CD8-positive, alpha-beta memory T cell (primary cell): ENCODE results near the gene HELZ2. TPM values are rescaled to one million over a fixed set of nuclear protein-coding genes. Genes with fewer than 3 reads are reported as not detected.
A peak's percentile ranks its signal among the peaks of the same experiment; 100 is the strongest.

ENCODE experiments used
- CTCF ChIA-PET: fragments of 350-600 bp; sonication (Branson Sonifier 250); formaldehyde crosslinking; loops from one replicate; lab custom pipeline; 2021; ENCODE audit warnings: antibody characterized with exemption; lab: Charles Lee
- POLR2A ChIA-PET: fragments of 350-600 bp; sonication (Branson Sonifier 250); formaldehyde crosslinking; loops from one replicate; lab custom pipeline; 2021; ENCODE audit warnings: antibody characterized with exemption; lab: Charles Lee
- DNase-seq, 5 donors: peaks; one replicate each; pipeline versions ENCODE4 v3.0.0 to v3.0.0-alpha.2; 2020 to 2022; ENCODE audit warnings: mixed read lengths in 1 of 5
- H3K27ac ChIP-seq: one replicate; pipeline ENCODE4 v1.7.0; 2013; ENCODE audit warnings: low read depth, mild to moderate bottlenecking, low read length, moderate library complexity
- H3K27me3 ChIP-seq: 2 replicates; pipeline ENCODE4 v1.7.0; 2013; ENCODE audit warnings: low read length, mild to moderate bottlenecking; ENCODE audit not compliant: insufficient read depth, poor library complexity, severe bottlenecking
- H3K36me3 ChIP-seq: 2 replicates; pipeline ENCODE4 v1.7.0; 2013; ENCODE audit warnings: mild to moderate bottlenecking, low read length, moderate library complexity; ENCODE audit not compliant: insufficient read depth
- H3K4me1 ChIP-seq: 2 replicates; pipeline ENCODE4 v1.7.0; 2013; ENCODE audit warnings: mild to moderate bottlenecking, low read length, moderate library complexity; ENCODE audit not compliant: insufficient read depth
- H3K4me3 ChIP-seq: 2 replicates; pipeline ENCODE4 v1.7.0; 2013; ENCODE audit warnings: mild to moderate bottlenecking, low read length
- H3K9me3 ChIP-seq: 2 replicates; pipeline ENCODE4 v1.7.0; 2013; ENCODE audit warnings: mild to moderate bottlenecking, low read length
- H3K27ac Mint-ChIP-seq, 8 donors: one replicate each; pipeline ENCODE4 v1.8.0; 2020 to 2021; ENCODE audit warnings: mixed read lengths in 8 of 8, mild to moderate bottlenecking in 6 of 8, inconsistent platforms in 3 of 8, moderate library complexity in 3 of 8
- H3K27me3 Mint-ChIP-seq, 2 donors: one replicate each; pipeline ENCODE4 v1.8.0; 2020 to 2021; ENCODE audit warnings: mixed read lengths in 2 of 2, mild to moderate bottlenecking in 1 of 2, moderate library complexity in 1 of 2
- H3K36me3 Mint-ChIP-seq, 3 donors: one replicate each; pipeline ENCODE4 v1.8.0; 2020 to 2021; ENCODE audit warnings: mixed read lengths in 3 of 3, inconsistent platforms in 1 of 3, mild to moderate bottlenecking in 1 of 3
- H3K4me1 Mint-ChIP-seq, 3 donors: one replicate each; pipeline ENCODE4 v1.8.0; 2020 to 2021; ENCODE audit warnings: mixed read lengths in 3 of 3, inconsistent platforms in 1 of 3, mild to moderate bottlenecking in 1 of 3
- H3K4me3 Mint-ChIP-seq, 7 donors: one replicate each; pipeline ENCODE4 v1.8.0; 2020 to 2021; ENCODE audit warnings: mixed read lengths in 7 of 7, mild to moderate bottlenecking in 6 of 7, moderate library complexity in 4 of 7, inconsistent platforms in 2 of 7
- H3K9me3 Mint-ChIP-seq, 5 donors: one replicate each; pipeline ENCODE4 v1.8.0; 2020 to 2022; ENCODE audit warnings: mixed read lengths in 5 of 5, mild to moderate bottlenecking in 3 of 5, moderate library complexity in 2 of 5, inconsistent platforms in 1 of 5
- polyA plus RNA-seq: library from polyadenylated mRNA; unstranded; fragments of 300-500 nt; fragmentation: Illumina TruSeq; gene quantifications from one replicate; pipeline ENCODE4 v1.2.3, GENCODE V29; 2021
- total RNA-seq, 2 experiments: library from RNA; stranded (reverse); gene quantifications; one replicate each; pipeline ENCODE4 v1.2.3, GENCODE V29; 2021

The HELZ2 gene
- total and polyA plus RNA-seq, 3 experiments from 2014 or later = 7.4 to 9.8 (median 8.7) TPM

GRCh38 chr20:63546956-63547724 is 26.9 kb downstream of the HELZ2 start:
- Mint-ChIP-seq H3K4me3 (peak overlapping the region in 1 of 7 donors; percentile 36), H3K27ac (no peak overlapping the region), H3K9me3 (peaks cover 0 to 4% (median 0%) of the 10 kb centered on the region in 5 donors), H3K36me3 (peaks cover 0 to 2% (median 0%) of the 10 kb centered on the region in 3 donors), H3K4me1 (peaks cover 3 to 10% (median 4%) of the 10 kb centered on the region in 3 donors), H3K27me3 (peaks cover 8 to 13% of the 10 kb centered on the region in 2 donors)
- Histone ChIP-seq H3K4me3 (no peak overlapping the region), H3K27ac (no peak overlapping the region), H3K9me3 (no peaks in the 10 kb centered on the region), H3K27me3 (no peaks in the 10 kb centered on the region), H3K36me3 (no peaks in the 10 kb centered on the region), H3K4me1 (peaks cover 4% of the 10 kb centered on the region)
- CTCF ChIA-PET = interaction anchor here (1.0 to 1.2 kb wide), 2 partner anchors 9 to 10 kb away, joined by 3 to 5 read pairs; partner anchors contain the start of gene PTK6
- POLR2A ChIA-PET = no interaction called here
- DNase-seq = no peak

DNA sequence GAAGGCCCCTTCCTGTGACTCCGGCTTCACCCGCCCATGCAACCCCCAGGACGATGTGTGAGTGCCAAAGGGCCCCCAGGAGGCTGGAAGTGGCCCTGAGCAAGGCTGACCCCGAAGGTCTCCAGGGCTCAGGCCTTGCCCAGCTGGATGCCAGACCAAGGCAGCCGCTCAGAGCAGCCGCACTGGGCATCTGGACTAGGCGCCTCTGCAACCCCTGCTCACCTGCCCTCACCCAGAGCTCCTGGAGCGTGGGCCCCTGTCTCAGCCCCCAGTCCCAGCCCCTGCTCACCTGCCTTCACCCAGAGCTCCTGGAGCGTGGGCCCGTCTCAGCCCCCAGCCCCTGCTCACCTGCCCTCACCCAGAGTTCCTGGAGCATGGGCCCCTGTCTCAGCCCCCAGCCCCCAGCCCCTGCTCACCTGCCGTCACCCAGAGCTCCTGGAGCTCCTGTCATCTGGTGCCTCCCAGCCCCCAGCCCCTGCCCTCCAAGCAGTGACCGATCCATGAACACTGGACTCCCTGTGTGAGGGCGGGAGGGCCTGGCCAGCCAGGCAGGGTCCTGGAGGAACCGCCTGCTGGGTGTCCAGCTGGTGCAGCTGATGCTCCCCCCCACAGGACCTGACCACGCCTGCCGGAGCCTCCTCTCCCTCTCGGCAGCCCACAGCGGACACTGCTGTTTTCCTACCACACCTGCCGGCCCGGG is 27.6 kb downstream of the HELZ2 start:
- Mint-ChIP-seq H3K9me3 (peaks cover 0 to 4% (median 0%) of the 10 kb centered on the region in 5 donors), H3K27ac (no peak overlapping the region), H3K27me3 (peaks cover 8 to 13% of the 10 kb centered on the region in 2 donors), H3K4me3 (no peak overlapping the region), H3K4me1 (peaks cover 3 to 9% (median 4%) of the 10 kb centered on the region in 3 donors), H3K36me3 (peaks cover 0 to 2% (median 0%) of the 10 kb centered on the region in 3 donors)
- Histone ChIP-seq H3K9me3 (no peaks in the 10 kb centered on the region), H3K4me1 (no peaks in the 10 kb centered on the region), H3K36me3 (no peaks in the 10 kb centered on the region), H3K4me3 (no peak overlapping the region), H3K27ac (no peak overlapping the region), H3K27me3 (no peaks in the 10 kb centered on the region)
- ChIA-PET CTCF (interaction anchor here (1.2 kb wide), 1 partner anchor 9 kb away, joined by 5 read pairs; the partner anchor contains the start of gene PTK6), POLR2A (no interaction called here)
- DNase-seq = no peak

- no peaks in the 10 kb centered on the region for H3K4me1 ChIP-seq
- H3K27ac Mint-ChIP-seq = no peak overlapping the region
Observed at GRCh38 chr20:63545814-63546213, 28.2 kb downstream of the HELZ2 start.

GRCh38 chr20:63544958-63545516 is 29.0 kb downstream of the HELZ2 start:
- H3K36me3 ChIP-seq = no peaks in the 10 kb centered on the region
- no peaks in the 10 kb centered on the region for H3K27me3 ChIP-seq
- no peak overlapping the region for H3K27ac Mint-ChIP-seq
- ChIA-PET POLR2A (no interaction called here), CTCF (no interaction called here)
- H3K27ac ChIP-seq = no peak overlapping the region
- no peak for DNase-seq
- no peaks in the 10 kb centered on the region for H3K9me3 ChIP-seq
- peaks cover 0 to 4% (median 0%) of the 10 kb centered on the region in 5 donors for H3K9me3 Mint-ChIP-seq
- peaks cover 0 to 2% (median 0%) of the 10 kb centered on the region in 3 donors for H3K36me3 Mint-ChIP-seq
- H3K4me1 ChIP-seq = no peaks in the 10 kb centered on the region
- peaks cover 6 to 7% of the 10 kb centered on the region in 2 donors for H3K27me3 Mint-ChIP-seq
- no peak overlapping the region for H3K4me3 Mint-ChIP-seq
- no peak overlapping the region for H3K4me3 ChIP-seq
- H3K4me1 Mint-ChIP-seq = peaks cover 0 to 4% (median 0%) of the 10 kb centered on the region in 3 donors

More at GRCh38 chr20:63545814-63546213, 28.2 kb downstream of the HELZ2 start:
- H3K27me3 ChIP-seq = no peaks in the 10 kb centered on the region
- no peak for DNase-seq
- peaks cover 0 to 2% (median 0%) of the 10 kb centered on the region in 3 donors for H3K36me3 Mint-ChIP-seq
- no peaks in the 10 kb centered on the region for H3K9me3 ChIP-seq
- H3K4me3 ChIP-seq = no peak overlapping the region
- POLR2A ChIA-PET = no interaction called here
- no peak overlapping the region for H3K4me3 Mint-ChIP-seq
- no peaks in the 10 kb centered on the region for H3K36me3 ChIP-seq
- CTCF ChIA-PET = interaction anchor here (1.2 kb wide), 1 partner anchor 9 kb away, joined by 5 read pairs; the partner anchor contains the start of gene PTK6
- H3K9me3 Mint-ChIP-seq = peaks cover 0 to 4% (median 0%) of the 10 kb centered on the region in 5 donors
- H3K27ac ChIP-seq = no peak overlapping the region
- peaks cover 8% of the 10 kb centered on the region in 2 donors for H3K27me3 Mint-ChIP-seq
- H3K4me1 Mint-ChIP-seq = peaks cover 0 to 4% (median under 1%) of the 10 kb centered on the region in 3 donors

- Mint-ChIP-seq H3K27me3 (peaks cover 3 to 4% of the 10 kb centered on the region in 2 donors), H3K4me1 (peaks cover 0 to 2% (median 0%) of the 10 kb centered on the region in 3 donors), H3K9me3 (peaks cover 0 to 4% (median 0%) of the 10 kb centered on the region in 5 donors), H3K4me3 (no peak overlapping the region), H3K27ac (no peak overlapping the region), H3K36me3 (peaks cover 0 to 2% (median 0%) of the 10 kb centered on the region in 3 donors)
- CTCF ChIA-PET = interaction anchor here (1.5 kb wide), 1 partner anchor 107 kb away, joined by 3 read pairs; no protein-coding TSS in a partner anchor
- H3K9me3 ChIP-seq = no peaks in the 10 kb centered on the region
- no peak overlapping the region for H3K4me3 ChIP-seq
- H3K27me3 ChIP-seq = no peaks in the 10 kb centered on the region
- POLR2A ChIA-PET = no interaction called here
- H3K4me1 ChIP-seq = no peaks in the 10 kb centered on the region
- DNase-seq = no peak
- H3K27ac ChIP-seq = no peak overlapping the region
- no peaks in the 10 kb centered on the region for H3K36me3 ChIP-seq
Observed at GRCh38 chr20:63544241-63544957, 29.6 kb downstream of the HELZ2 start.

- peaks cover 0 to 2% of the 10 kb centered on the region in 2 donors for H3K27me3 Mint-ChIP-seq
- peaks cover 0 to under 1% (median 0%) of the 10 kb centered on the region in 3 donors for H3K4me1 Mint-ChIP-seq
- Histone ChIP-seq H3K27ac (no peak overlapping the region), H3K27me3 (no peaks in the 10 kb centered on the region), H3K4me1 (peaks cover 4% of the 10 kb centered on the region), H3K36me3 (no peaks in the 10 kb centered on the region), H3K4me3 (no peak overlapping the region), H3K9me3 (no peaks in the 10 kb centered on the region)
- H3K27ac Mint-ChIP-seq = no peak overlapping the region
- DNase-seq = no peak
- POLR2A ChIA-PET = interaction anchor here (0.7 kb wide), 1 partner anchor 327 kb away, joined by 3 read pairs; no protein-coding TSS in a partner anchor
- peaks cover 0 to 4% (median 0%) of the 10 kb centered on the region in 5 donors for H3K9me3 Mint-ChIP-seq
- peaks cover 0 to 2% (median 0%) of the 10 kb centered on the region in 3 donors for H3K36me3 Mint-ChIP-seq
- CTCF ChIA-PET = interaction anchor here (1.5 kb wide), 1 partner anchor 108 kb away, joined by 3 read pairs; no protein-coding TSS in a partner anchor
- no peak overlapping the region for H3K4me3 Mint-ChIP-seq
Observed at GRCh38 chr20:63543733-63544132, 30.3 kb downstream of the HELZ2 start.

DNA sequence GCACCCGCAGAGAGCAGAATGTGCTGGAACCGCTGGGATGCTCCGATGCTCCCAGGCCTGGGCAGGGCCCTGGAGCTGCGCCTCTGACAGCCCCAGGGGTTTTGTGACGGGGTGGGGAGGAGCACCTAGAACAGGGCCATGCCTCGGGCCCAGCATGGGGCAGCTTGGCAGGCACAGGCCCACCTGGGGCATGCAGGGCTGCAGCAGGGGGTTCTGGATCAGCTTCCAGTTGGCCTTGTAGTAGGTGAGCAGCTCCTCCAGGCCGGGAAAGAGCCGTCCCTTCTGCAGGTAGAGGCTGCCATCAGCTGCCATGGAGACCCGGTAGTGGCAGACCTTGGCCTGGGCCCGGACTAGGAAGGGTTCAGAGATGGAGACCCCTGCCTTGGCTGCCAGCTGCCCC is 30.9 kb downstream of the HELZ2 start:
- DNase-seq = no peak
- CTCF ChIA-PET = interaction anchor here (1.5 to 1.7 kb wide), 2 partner anchors 109 to 438 kb away, joined by 3 to 5 read pairs; partner anchors contain the start of gene PRPF6
- Histone ChIP-seq H3K36me3 (no peaks in the 10 kb centered on the region), H3K4me1 (peaks cover 9% of the 10 kb centered on the region), H3K27ac (no peak overlapping the region), H3K4me3 (no peak overlapping the region), H3K9me3 (no peaks in the 10 kb centered on the region), H3K27me3 (no peaks in the 10 kb centered on the region)
- Mint-ChIP-seq H3K9me3 (peaks cover 0 to 4% (median 0%) of the 10 kb centered on the region in 5 donors), H3K4me1 (peaks cover 0 to 6% (median 0%) of the 10 kb centered on the region in 3 donors), H3K36me3 (peaks cover 0 to 2% (median 0%) of the 10 kb centered on the region in 3 donors), H3K27me3 (peaks cover 0 to 2% of the 10 kb centered on the region in 2 donors), H3K4me3 (no peak overlapping the region), H3K27ac (no peak overlapping the region)
- POLR2A ChIA-PET = interaction anchor here (0.7 kb wide), 1 partner anchor 326 kb away, joined by 3 read pairs; no protein-coding TSS in a partner anchor
